ENCODE results near the gene ZNF22.

The ZNF22 gene
- long read RNA-seq, donor 1, transcript ZNF22-201 (2 exons, 2,551 nt), result major isoform, 81 of 81 reads
- long read RNA-seq, donor 1, partial matches to known transcripts, result 0 of 81 reads
- long read RNA-seq, donor 1, other reads (novel, unspliced or antisense), result 0 of 81 reads
- long read RNA-seq, donor 2, transcript ZNF22-201 (2 exons, 2,551 nt), result major isoform, 60 of 65 reads
- long read RNA-seq, donor 2, partial matches to known transcripts, result 5 of 65 reads
- long read RNA-seq, donor 2, other reads (novel, unspliced or antisense), result 0 of 65 reads
- long read RNA-seq, donor 3, transcript ZNF22-201 (2 exons, 2,551 nt), result major isoform, 25 of 25 reads
- long read RNA-seq, donor 3, partial matches to known transcripts, result 0 of 25 reads
- long read RNA-seq, donor 3, other reads (novel, unspliced or antisense), result 0 of 25 reads
- long read RNA-seq, donor 4, transcript ZNF22-201 (2 exons, 2,551 nt), result major isoform, 40 of 100 reads
- long read RNA-seq, donor 4, partial matches to known transcripts, result 60 of 100 reads
- long read RNA-seq, donor 4, other reads (novel, unspliced or antisense), result 0 of 100 reads
- long read RNA-seq, donor 5, transcript ZNF22-201 (2 exons, 2,551 nt), result major isoform, 46 of 99 reads
- long read RNA-seq, donor 5, partial matches to known transcripts, result 53 of 99 reads
- long read RNA-seq, donor 5, other reads (novel, unspliced or antisense), result 0 of 99 reads
- long read RNA-seq, donor 6, transcript ZNF22-201 (2 exons, 2,551 nt), result major isoform, 45 of 98 reads
- long read RNA-seq, donor 6, partial matches to known transcripts, result 53 of 98 reads
- long read RNA-seq, donor 6, other reads (novel, unspliced or antisense), result 0 of 98 reads
- long read RNA-seq, donor 7, transcript ZNF22-201 (2 exons, 2,551 nt), result major isoform, 79 of 118 reads
- long read RNA-seq, donor 7, partial matches to known transcripts, result 39 of 118 reads
- long read RNA-seq, donor 7, other reads (novel, unspliced or antisense), result 0 of 118 reads
- long read RNA-seq, donor 8, transcript ZNF22-201 (2 exons, 2,551 nt), result major isoform, 62 of 62 reads
- long read RNA-seq, donor 8, partial matches to known transcripts, result 0 of 62 reads
- long read RNA-seq, donor 8, other reads (novel, unspliced or antisense), result 0 of 62 reads

DNA sequence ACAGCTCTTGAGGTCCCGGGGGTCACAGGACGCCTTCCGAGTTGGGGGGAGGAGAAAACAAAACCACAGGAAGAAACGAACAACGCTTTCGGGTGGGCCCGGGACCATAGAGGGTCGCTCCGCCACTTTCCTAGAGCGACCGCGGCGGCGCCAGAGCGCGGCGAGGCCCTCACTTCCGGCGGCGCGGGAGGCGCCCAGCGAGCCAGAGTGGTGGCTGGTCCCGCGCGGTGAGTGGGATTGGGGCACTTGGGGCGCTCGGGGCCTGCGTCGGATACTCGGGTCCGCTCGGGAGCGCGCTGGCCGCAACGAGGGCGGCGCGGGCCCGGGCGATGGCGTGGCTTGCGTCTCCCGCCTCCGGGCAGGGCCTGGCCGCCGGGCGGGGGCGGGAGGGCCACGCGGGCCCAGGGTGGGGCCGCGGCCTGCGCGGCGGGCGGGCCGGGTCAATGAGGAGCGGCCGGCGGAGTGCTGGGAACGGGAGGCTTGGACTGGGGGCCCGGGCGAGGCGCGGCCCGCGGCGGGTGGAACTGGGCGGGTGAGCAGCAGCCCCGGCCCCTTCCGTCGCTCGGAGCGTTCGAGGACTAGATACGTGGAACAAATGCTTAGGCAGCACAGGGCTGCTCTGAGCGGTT is at the start of gene ZNF22:
ZNF22 (plus strand) TSS at position 172 of the 629 bp plus-strand sequence. CDS start 2,446 bp downstream, outside the sequence.
- peak; percentile 94 for DNase-seq

DNA sequence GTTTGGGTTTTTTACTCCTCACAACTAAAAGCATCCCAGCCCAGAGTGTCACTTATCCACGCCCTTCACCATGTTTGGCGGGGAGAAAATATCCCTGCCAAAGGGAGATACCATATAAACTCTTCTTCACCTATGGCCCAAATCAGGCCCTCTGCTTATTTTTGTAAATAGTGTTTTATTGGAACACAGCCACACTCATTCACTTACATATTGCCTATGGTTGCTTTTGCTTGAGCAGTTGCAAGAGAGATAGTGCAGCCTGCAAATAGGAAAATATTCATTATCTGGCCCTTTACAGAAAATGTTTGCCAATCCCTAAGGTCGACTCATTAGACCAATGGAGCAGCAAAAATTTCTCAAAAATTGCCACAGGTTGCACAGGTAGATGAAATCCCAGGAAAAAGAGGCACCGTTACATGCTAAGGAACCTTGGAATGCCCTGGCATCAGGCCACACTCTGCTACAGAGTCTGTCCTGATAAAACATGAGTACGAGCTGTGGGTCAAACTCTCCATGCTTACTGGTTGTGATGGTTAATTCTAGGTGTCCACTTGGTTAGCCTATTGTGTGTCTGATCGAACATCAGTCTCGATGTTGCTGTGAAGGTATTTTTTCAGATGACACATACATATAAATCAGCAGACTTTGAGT is 49.0 kb upstream of the ZNF22 start:
- DNase-seq, result no peak

DNA sequence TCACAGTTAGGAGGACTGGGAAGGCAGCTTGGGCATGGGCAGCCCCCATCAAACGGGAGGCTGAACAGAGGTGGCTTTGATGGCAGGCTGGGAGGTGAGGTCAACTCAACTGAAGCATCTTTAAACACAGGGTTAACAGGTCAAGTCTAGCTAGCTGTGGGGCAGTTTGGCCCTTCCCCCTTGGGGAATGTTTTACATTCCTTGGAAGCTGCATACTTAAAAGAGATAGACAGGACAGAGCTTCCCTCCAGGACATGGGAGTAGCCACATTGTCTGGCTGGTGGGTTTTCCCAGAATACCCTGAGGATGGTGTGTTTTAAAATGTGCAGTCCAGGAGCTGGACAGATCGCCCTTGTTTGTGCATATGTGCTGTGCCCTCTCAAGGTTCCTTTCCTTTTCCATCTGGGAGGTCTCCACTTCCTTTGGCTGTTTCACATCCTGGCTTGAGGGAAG is 47.9 kb upstream of the ZNF22 start:
- DNase-seq, result no peak

DNA sequence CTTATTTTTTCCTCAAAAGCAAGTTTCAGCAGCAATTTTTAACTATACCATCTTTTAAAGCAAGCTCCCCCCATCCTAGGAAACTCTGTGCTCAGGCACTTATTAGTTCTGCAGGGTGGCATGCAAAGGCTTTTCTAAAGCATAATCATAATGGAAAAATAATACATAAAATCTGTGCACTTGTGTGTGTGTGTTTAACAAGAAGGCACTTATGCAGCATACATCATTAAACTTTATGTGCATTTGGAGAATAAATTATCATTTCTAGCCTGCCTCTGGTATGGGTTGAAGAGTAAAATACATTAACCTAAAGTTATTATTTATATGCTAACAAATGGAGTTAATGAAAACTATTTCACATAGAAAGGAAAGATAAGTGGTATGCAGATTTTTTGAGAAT is 46.7 kb upstream of the ZNF22 start:
- no peak for DNase-seq

DNA sequence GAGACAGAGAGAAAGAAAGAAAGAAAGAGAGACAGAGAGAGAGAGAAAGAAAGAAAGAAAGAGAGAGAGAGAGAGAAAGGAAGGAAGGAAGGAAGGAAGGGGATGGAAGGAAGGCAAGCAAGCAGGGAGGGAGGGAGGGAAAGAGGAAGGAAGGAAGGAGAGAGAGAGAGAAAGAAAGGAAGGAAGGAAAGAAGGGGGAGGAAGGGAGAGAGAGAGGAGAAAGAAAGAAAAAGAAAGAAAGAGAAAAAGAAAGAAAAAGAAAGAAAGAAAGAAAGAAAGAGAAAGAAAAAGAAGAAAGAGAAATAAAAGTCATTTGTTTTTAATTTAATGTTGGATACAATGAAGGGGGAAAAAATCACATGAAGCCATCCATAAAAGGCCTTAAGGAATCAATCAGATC is 45.8 kb upstream of the ZNF22 start:
- DNase-seq, result no peak

DNA sequence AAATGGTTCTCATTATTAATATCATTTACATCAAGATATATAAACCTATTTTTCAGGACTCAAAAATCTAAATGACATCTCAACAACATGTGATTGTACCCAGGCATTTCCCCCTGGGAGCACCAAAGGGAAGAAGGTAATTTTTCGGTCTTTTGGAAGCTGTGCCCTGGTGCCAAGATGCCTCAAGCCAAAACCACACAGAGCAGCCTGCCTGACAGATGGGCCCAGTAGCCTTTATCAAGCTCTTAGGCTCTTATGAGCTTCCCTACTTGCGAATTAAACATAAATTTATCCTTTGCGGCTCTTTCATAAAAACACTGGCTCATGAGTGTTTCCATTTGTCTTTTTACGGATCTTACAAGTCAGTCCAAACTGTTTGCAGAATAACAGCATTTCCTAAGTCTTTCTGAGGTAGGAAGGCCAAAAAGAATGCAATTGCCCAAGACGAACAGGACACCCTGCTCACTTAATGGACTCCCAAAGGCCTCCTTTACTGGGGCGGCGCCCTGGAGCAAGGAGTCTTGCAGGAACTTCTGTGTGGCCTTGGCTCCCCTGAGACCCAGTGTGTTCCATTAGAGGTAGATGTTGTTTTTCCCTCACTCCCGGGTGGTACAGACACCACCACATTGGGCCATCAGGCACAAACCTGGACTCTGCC is 45.2 kb upstream of the ZNF22 start:
- no peak for DNase-seq

DNA sequence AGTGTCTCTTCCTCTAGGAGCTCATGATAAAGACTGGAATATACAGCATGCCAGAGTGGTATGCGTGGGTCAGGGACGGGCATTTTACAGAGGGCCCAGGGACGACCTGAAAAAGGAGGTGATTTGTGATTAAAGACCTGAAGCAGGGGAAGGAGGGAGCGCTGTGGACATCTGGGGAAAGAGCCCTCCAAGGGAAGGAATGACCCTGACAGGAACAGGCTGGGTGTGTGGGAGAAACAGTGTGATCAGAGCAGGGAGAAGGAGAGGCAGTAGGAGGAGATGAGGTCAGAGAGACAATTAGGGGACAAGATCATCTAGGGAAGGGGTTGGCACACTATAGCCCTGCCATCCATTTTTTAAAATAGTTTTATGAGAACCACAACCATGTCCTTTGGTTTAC is 44.5 kb upstream of the ZNF22 start:
- no peak for DNase-seq

DNA sequence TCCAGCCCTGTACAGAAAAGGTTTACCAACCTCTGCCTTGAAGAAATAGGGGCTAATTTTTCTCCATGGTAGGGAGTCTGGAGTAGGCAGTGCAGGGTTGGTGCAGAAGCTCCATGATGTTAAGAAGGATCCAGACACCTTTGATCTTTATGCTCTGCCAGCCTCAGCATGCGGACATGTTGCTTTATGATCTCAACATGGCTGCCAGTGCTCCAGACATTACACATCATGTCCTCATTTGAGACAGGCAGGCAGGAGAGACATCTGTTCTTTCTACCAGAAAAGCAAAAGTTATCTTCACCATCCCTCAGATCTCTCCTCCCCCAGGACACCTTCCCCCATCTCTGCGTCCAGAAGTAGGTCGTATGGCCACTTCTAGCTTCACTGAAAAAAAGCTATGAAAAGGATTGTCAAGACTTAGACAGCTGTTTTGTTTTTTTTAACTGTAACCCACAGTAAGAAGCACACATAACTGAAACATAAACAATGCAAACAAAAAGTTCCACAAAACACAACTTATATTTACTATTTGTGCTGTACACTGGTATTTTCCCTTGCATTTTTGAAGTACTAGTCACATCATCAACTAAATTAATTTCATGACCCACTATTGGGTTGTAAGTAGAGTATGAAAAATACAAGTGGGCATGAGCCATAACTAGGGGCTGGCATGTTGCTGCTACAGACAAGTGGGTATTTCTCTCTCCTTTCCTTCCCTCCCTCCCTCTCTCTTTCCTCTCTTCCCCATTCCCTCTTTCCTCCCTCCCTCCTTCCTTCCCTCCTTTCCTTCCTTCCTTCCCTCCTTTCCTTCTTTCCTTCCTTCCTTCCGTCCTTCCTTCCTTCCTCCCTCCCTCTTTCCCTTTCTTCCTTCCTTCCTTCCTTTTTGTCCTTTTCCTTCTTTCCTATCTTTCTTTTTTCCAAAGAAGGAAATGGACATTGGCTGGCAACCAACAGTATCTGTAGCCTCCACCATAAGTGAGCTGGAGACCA is 43.7 kb upstream of the ZNF22 start:
- no peak for DNase-seq

DNA sequence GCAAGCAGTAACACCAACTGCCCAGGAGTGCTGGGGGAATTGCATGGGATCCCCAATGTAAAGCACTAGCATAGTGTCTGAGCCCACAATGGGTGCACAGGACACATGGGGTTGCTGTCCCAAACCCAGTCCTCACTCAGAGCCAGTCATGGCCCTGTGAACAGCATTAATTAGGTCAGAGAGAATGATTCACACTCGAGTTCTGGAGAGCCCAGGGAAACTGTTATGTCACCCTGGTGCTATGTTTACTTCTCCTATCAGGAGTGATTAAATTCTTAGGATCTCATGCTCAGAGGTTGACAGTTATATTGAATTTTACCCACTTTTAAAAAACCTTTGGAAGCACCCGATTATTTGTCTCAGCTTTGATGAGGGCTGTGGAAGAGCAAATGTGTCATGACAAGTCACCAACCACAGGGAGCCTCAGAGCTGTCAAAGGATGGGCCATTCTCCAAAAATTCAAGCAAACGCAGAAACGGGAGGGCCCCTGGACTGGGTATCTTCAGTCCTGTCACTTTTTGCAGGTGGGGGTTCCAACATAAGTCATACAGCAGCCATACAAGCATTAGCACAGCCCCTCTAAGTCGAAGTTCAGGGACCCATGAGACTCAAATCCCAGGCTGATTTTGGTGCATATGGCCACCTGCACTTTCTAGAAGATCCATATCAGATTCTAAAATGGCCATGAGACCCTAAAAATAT is 42.4 kb upstream of the ZNF22 start:
- DNase-seq, result no peak

DNA sequence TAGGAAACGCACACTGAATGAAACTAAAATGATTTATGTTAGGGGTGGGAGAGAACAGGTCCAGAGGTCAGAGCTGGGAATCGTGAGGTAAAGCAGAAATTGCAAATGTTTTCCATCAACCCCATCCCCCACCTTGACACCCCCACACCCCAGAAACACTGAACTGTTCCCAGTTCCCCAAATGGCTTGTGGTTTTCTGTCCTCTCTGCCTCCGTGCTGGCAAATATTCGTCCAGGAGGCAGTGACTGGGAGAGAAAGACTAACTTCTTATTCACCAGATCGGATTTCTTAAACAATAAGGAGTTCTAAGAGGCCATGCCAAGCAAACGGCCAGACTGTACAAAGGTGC is 41.9 kb upstream of the ZNF22 start:
- no peak for DNase-seq

DNA sequence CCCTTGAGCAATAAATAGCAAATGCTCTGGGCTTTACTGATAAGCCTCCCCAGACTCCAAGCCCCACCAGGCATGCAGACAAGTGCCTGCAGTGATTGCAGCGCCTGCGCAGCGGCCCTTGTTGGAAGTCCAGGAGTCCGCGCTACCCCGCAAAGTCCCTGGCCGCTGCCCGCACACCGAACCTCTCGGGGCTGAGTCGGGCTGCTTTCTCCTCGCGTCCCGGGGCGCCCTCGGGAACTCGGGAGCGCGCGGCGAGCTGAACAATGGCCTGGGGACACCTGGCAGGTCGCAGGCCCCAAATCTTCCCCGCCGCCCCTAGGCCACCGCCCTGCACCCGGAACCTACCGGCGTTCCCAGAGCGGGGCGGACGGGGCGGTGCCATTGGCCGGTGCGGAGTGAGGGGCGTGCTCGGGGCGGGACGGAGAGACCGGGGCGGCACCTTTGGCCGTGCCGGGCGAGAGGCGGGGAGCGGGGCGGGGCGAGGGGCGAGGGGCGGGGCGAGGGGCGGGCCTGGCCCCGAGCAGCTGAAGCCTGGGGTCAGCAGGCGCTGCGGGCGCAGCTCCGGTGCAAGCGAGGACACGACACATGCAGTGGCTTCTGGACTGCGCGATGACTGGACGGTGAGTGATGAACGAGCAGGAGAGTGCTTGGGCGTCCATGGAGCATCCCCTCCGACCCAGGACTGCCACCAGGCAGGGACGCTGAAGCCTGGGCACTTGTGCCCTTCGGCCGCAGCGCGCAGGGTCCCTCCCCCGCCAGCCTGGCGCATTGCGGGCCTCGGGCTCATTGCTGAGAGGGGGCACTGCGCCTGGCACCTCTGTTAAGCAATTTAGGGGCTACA is 41.3 kb upstream of the ZNF22 start, which contains the start of gene RASSF4:
RASSF4 (plus strand) TSS at position 556 of the 841 bp plus-strand sequence. CDS start 10,401 bp downstream, outside the sequence.
- DNase-seq, result peak; percentile 93

DNA sequence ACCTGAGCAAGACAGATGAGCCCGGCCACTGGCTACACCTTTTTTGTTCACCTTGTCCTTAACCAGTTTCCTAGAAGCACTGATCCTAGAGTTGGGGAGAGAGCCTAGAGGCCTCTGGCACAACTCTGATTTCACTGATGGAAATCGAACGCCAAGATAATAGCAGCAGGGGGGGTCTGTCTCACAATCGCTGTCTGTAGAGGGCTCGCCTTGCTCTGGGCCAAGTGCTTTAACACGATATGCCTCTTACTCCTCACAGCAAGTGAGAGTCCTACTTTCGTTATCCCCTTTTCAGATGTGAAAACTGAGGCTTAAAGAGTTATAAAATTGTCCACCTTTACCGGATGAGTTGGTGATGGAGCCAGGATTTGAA is 40.6 kb upstream of the ZNF22 start:
- DNase-seq, result no peak

DNA sequence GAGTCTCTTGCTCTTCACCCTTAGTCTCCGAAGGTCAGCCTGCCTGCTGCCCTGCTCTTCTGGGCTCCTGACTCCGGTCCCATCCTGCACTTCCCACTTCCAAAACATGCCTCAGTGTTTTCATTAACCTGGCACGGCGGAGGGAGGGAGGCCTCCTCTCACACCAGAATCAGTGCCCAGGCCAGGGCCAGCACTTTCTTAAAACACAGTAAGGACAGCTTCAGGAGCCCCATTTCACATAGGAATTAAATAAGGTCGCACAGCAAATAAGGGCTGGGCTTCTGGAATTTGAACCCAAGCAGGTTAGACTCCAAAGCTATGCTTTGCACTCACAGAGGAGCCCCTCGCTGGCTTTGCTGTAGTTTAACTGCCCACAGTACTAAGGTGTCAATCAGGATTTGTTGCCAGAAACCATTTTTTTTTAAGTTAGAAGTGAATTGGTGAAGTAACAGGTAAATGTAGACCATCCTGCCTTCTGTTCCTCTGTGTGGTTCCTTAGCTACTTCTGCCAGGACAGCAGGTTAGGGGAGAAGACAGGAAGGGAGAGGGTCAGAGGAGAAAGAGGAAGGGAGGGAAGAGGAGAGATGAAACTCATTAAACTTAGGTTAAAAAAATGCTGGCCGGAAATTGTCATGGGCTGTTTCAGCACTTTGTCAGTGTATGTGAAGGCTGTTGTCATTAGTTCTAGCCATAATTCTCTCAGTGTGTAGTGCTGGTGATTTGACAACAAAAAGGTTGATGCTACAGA is 40.1 kb upstream of the ZNF22 start:
- no peak for DNase-seq

DNA sequence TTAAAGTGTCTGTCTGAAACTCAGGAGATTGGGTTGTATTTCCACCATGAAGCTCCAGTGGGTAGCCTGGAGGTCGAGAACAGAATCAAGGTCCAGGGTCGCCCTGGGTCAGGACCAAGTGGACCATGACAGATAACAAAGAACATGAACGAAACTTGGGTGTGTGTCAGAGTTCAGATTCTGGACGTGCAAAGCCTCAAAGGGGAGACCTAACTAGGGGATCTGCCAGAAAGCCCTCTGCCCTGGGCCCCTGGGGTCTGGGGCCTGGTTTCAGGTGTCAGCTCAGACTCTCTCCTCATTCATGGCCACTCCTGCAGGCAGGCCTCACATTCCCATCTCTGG is 39.5 kb upstream of the ZNF22 start:
- DNase-seq, result no peak

DNA sequence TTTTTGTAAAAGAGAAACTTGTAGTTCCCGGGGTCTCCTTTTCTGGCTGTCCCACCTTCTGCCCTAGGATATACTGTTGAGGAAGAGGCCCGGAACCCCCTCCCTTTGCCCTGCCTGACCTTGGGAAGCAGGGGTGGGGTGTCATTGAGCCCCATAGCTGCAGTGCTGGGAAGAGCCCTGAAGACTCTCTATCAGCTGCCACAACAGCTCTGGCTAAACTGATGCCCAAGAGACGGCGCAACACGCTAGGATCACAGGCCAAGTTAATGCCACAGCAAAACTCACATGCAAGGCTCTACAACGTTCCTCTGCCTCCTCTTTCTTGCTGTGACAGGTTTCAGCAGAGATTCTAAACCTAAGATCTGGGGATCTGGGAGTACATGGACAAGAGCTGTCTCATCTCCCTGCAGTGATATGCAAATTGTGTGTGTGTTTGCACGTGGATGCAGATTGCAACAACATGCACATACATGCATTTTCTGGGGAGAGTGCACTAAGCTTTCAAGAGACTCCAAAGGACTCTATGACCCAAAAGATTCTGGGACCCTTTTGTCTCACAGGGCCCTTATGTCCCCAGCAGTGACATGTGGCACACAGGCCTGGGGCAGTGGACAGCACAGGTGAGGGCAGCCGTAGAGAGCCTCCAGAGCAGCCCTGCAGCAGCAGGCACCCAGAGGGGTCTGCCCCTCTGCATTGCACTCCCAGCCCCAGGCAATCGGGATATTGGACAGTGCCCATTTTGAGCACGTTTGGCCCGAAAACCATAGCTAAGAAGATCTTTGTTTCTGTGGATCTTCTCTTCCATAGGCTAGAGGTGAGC is 38.6 kb upstream of the ZNF22 start:
- no peak for DNase-seq

DNA sequence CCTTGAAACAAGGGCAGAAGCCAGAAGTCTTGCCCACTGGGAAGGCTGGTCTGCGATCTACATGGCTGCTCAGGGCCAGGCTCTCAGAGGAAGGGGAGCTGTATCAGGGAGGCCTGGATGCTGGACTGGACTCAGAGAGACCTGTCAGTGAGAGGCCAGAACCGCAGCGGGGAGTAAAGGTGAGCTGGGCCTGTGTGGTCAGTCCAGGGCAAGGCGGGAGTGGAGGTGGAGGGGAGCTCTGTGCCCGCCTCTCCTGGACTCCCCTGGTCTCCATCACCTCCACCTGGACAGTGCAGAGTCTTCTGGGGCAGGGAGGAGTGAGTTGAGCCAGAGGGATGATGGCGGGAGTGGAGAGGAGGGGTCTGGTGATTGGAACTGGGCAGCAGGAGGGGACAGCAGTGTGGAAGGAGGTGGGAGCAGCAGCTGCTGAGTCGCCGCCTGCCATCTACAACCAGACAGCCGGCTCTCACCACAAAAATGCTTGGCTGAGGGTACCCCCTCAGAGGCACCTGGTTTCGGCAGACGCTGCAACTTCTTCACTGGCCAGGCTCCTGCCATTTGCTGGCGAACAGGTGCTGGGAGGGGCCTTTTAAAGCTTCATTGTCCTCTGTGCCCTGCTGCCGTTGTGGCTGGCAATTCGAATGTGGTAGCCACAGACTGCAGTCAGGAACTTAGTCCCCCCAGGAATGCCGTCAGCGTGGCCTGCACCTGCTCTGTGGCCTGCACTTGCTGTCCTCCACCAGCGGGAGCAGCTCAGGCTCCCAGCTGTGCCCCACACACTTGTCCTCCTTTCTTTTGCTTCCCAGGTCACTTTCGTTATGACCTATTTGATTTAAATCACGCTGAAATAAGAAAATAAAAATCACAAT is 37.6 kb upstream of the ZNF22 start:
- peak; percentile 48 for DNase-seq
